Panc1 (cell line): ENCODE results near the gene ABL1. TPM values are rescaled to one million over a fixed set of nuclear protein-coding genes. Genes with fewer than 3 reads are reported as not detected.

Source experiments
- ATAC-seq: fragments of 200-7000 bp; cut with Tn5 transposase; 2 replicates; pipeline ENCODE4 v1.9.1; 2020; ENCODE audit warnings: mild to moderate bottlenecking, moderate library complexity
- BruUV-seq: library from RNA; stranded (reverse); fragments of 400-500 nt; replicated peaks from 2 replicates; lab custom pipeline; 2021; lab: Mats Ljungman, UMichigan
- CTCF ChIA-PET: fragments of 300-600 bp; sonication (Branson Sonifier 250); formaldehyde crosslinking; loops from one replicate; lab custom pipeline; 2022; ENCODE audit warnings: antibody characterized with exemption; lab: Charles Lee
- POLR2A ChIA-PET: fragments of 300-600 bp; sonication (Branson Sonifier 250); formaldehyde crosslinking; loops from one replicate; lab custom pipeline; 2022; ENCODE audit warnings: antibody characterized with exemption; lab: Charles Lee
- DNase-seq: peaks from one replicate; pipeline ENCODE4 v3.0.0-alpha.2; 2010; ENCODE audit warnings: low read depth, low spot score
- H3K27ac ChIP-seq: 2 replicates; pipeline ENCODE4 v1.5.1; 2011; ENCODE audit warnings: mild to moderate bottlenecking, low read length, inconsistent platforms
- H3K27me3 ChIP-seq: fragments of 200-500 bp; sonication (Bioruptor generic); 2 replicates; pipeline ENCODE4 v1.6.0; 2014; ENCODE audit warnings: low read length, inconsistent platforms; ENCODE audit not compliant: control insufficient read depth, insufficient read depth
- H3K36me3 ChIP-seq: fragments of 200-500 bp; sonication (Bioruptor generic); 2 replicates; pipeline ENCODE4 v1.5.1; 2014; ENCODE audit warnings: inconsistent platforms, mild to moderate bottlenecking, low read length, moderate library complexity; ENCODE audit not compliant: control insufficient read depth, insufficient read depth
- H3K4me1 ChIP-seq: 2 replicates; pipeline ENCODE4 v1.5.1; 2011; ENCODE audit warnings: inconsistent platforms, mild to moderate bottlenecking, low read length, moderate library complexity; ENCODE audit not compliant: control insufficient read depth, insufficient read depth
- H3K4me3 ChIP-seq, 2 experiments: 2 replicates each; pipeline ENCODE4 v1.5.1; 2011 to 2012; ENCODE audit warnings: low read depth in 2 of 2, low read length in 2 of 2, mild to moderate bottlenecking in 2 of 2, inconsistent platforms in 1 of 2, moderate library complexity in 1 of 2
- H3K9me3 ChIP-seq: fragments of 200-500 bp; sonication (Bioruptor generic); 2 replicates; pipeline ENCODE4 v1.5.1; 2014; ENCODE audit warnings: low read depth, mild to moderate bottlenecking, inconsistent platforms, low read length, moderate library complexity; ENCODE audit not compliant: control insufficient read depth, insufficient read depth
- POLR2AphosphoS5 ChIP-seq: IDR thresholded peaks from 2 replicates; pipeline ENCODE4 v1.6.1; 2012; ENCODE audit warnings: mild to moderate bottlenecking, low read depth, low read length, moderate library complexity
- SIN3A ChIP-seq: IDR thresholded peaks from 2 replicates; pipeline ENCODE4 v1.6.1; 2012; ENCODE audit warnings: low read depth, mild to moderate bottlenecking, low read length, moderate library complexity, borderline replicate concordance; ENCODE audit not compliant: insufficient read depth
- TCF7L2 ChIP-seq: IDR thresholded peaks from 2 replicates; pipeline ENCODE4 v1.6.1; 2011; ENCODE audit warnings: mild to moderate bottlenecking, low read depth, low read length, inconsistent platforms
- in situ Hi-C: cut with HindIII; loops from 2 replicates; pipeline ENCODE4 v1.10.0; 2016; ENCODE audit warnings: low sequenced_read_pairs, low pct_unique_long_range_greater_than_20kb
- intact Hi-C: fragments of 100-400 bp; cut with micrococcal nuclease; formaldehyde crosslinking; loops from one replicate; pipeline ENCODE4 v1.10.0; 2022; ENCODE audit not compliant: unreplicated experiment
- total RNA-seq: library from RNA; stranded (reverse); gene quantifications from one replicate; pipeline ENCODE4 v1.2.1, GENCODE V29; 2021; ENCODE audit not compliant: unreplicated experiment
- TF ChIP-seq, protein P1 (sequence below): fragments of 450-650 bp; IDR thresholded peaks from 2 replicates; pipeline ENCODE4 v1.5.1; 2017; ENCODE audit warnings: mild to moderate bottlenecking
- TF ChIP-seq, protein P2 (sequence below), 2 experiments: IDR thresholded peaks; 2 replicates each; pipeline ENCODE4 v1.6.1; 2011 to 2012; ENCODE audit warnings: low read depth in 2 of 2, control low read depth in 1 of 2, low read length in 1 of 2, mild to moderate bottlenecking in 1 of 2, moderate library complexity in 1 of 2; ENCODE audit not compliant: insufficient read depth in 1 of 2

ABL1 gene
- total RNA-seq, 1 experiment from 2014 or later, result 48.4 TPM

DNA sequence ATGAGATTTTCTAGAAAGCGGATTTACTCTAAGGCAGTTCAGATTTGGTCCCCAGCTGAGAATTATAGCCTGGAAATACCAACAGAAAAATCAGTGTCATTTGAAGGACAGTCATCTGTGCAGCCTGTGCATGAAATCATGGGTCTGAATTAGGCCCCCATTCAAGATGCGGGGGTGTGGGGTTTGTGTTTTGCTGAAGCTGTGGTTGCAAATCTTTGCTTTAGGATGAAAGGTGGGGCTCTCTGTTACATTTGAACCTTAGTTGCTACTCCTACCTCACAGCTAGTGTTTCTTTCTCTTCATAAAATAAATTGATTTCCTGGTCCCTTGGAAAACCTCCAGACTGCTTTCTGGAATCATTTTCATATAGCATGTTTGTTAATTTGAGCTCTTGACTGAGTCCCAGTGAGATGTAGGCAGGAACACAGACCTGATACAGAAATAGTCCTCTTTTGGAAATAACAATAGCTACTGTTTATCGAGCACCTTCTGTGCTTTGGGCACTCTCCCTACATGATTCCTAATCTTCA is 4.8 kb upstream of the ABL1 start:
- DNase-seq (no peak), ATAC-seq (no peak)
- in situ Hi-C loops, result no loop called here
- Histone ChIP-seq H3K36me3 (no peaks in the 10 kb centered on the region; the same call in 1 of the 2 replicates), H3K4me1 (peaks cover 29% of the 10 kb centered on the region), H3K9me3 (no peaks in the 10 kb centered on the region), H3K27me3 (no peaks in the 10 kb centered on the region), H3K4me3 (no peak overlapping the region), H3K27ac (no peak overlapping the region)
- ChIA-PET CTCF (no interaction called here), POLR2A (no interaction called here)
- TF ChIP-seq POLR2AphosphoS5 (no peak), SIN3A (no peak), TCF7L2 (no peak)
- TF ChIP-seq, protein P1, sequence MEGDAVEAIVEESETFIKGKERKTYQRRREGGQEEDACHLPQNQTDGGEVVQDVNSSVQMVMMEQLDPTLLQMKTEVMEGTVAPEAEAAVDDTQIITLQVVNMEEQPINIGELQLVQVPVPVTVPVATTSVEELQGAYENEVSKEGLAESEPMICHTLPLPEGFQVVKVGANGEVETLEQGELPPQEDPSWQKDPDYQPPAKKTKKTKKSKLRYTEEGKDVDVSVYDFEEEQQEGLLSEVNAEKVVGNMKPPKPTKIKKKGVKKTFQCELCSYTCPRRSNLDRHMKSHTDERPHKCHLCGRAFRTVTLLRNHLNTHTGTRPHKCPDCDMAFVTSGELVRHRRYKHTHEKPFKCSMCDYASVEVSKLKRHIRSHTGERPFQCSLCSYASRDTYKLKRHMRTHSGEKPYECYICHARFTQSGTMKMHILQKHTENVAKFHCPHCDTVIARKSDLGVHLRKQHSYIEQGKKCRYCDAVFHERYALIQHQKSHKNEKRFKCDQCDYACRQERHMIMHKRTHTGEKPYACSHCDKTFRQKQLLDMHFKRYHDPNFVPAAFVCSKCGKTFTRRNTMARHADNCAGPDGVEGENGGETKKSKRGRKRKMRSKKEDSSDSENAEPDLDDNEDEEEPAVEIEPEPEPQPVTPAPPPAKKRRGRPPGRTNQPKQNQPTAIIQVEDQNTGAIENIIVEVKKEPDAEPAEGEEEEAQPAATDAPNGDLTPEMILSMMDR, result no peak
- TF ChIP-seq, protein P2, sequence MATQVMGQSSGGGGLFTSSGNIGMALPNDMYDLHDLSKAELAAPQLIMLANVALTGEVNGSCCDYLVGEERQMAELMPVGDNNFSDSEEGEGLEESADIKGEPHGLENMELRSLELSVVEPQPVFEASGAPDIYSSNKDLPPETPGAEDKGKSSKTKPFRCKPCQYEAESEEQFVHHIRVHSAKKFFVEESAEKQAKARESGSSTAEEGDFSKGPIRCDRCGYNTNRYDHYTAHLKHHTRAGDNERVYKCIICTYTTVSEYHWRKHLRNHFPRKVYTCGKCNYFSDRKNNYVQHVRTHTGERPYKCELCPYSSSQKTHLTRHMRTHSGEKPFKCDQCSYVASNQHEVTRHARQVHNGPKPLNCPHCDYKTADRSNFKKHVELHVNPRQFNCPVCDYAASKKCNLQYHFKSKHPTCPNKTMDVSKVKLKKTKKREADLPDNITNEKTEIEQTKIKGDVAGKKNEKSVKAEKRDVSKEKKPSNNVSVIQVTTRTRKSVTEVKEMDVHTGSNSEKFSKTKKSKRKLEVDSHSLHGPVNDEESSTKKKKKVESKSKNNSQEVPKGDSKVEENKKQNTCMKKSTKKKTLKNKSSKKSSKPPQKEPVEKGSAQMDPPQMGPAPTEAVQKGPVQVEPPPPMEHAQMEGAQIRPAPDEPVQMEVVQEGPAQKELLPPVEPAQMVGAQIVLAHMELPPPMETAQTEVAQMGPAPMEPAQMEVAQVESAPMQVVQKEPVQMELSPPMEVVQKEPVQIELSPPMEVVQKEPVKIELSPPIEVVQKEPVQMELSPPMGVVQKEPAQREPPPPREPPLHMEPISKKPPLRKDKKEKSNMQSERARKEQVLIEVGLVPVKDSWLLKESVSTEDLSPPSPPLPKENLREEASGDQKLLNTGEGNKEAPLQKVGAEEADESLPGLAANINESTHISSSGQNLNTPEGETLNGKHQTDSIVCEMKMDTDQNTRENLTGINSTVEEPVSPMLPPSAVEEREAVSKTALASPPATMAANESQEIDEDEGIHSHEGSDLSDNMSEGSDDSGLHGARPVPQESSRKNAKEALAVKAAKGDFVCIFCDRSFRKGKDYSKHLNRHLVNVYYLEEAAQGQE (IDR thresholded peaks at IDR 0.05; ENCODE audit: insufficient read depth in 1 of 2, low read depth in 2 of 2, low read length in 1 of 2), result no peak
- intact Hi-C loops, result no loop called here
- BruUV-seq, result no TSS peak

DNA sequence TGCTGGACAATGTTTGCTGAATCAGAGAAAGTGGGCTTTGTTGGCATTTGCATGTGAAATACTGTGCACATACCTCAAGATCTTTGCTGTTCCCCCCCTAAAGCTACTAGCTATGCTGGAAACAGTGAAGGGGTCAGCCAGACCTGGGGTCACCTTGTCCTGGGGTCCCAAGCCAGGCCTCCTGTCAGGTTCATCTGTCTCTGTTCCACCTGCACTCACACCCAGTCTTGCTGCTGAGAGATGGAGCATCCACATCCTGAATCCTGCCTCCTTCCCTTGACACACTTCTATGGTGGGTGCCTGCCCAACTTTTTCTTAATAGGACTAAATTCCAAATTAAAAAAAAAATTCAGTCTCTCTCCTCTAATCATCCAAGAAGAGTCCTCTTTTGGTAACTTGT is 4.0 kb upstream of the ABL1 start:
- no peaks in the 10 kb centered on the region for H3K27me3 ChIP-seq
- H3K36me3 ChIP-seq, result no peaks in the 10 kb centered on the region; the same call in 1 of the 2 replicates
- H3K4me3 ChIP-seq, result no peak overlapping the region
- TF ChIP-seq POLR2AphosphoS5 (no peak), SIN3A (no peak), TCF7L2 (no peak)
- TF ChIP-seq, protein P2 (IDR thresholded peaks at IDR 0.05; ENCODE audit: insufficient read depth in 1 of 2, low read depth in 2 of 2, low read length in 1 of 2), result no peak
- BruUV-seq, result no TSS peak
- H3K4me1 ChIP-seq, result peaks cover 23% of the 10 kb centered on the region
- POLR2A ChIA-PET, result no interaction called here
- DNase-seq (no peak), ATAC-seq (no peak)
- CTCF ChIA-PET, result no interaction called here
- no peaks in the 10 kb centered on the region for H3K9me3 ChIP-seq
- in situ Hi-C loops, result no loop called here
- intact Hi-C loops, result no loop called here
- H3K27ac ChIP-seq, result no peak overlapping the region
